Hepatocyte (in vitro differentiated cells): ENCODE measurements around the gene TRIM69. TPM values are rescaled to one million over a fixed set of nuclear protein-coding genes. Genes with fewer than 3 reads are reported as not detected.

Experiments
- DNase-seq: peaks from one replicate; pipeline ENCODE4 v3.0.0-alpha.2; 2016; ENCODE audit warnings: low spot score
- H2AFZ ChIP-seq: fragments of 200-600 bp; sonication (generic); 2 replicates; pipeline ENCODE4 v1.6.0; 2016; ENCODE audit warnings: antibody characterized with exemption, mild to moderate bottlenecking
- H3K27ac ChIP-seq: fragments of 200-600 bp; sonication (generic); 2 replicates; pipeline ENCODE4 v1.5.1; 2016; ENCODE audit warnings: mild to moderate bottlenecking
- H3K27me3 ChIP-seq: fragments of 200-600 bp; sonication (generic); 2 replicates; pipeline ENCODE4 v1.6.1; 2016
- H3K36me3 ChIP-seq: fragments of 200-600 bp; sonication (generic); replicated peaks from 2 replicates; pipeline ENCODE4 v1.5.1; 2016; ENCODE audit warnings: low read depth; ENCODE audit not compliant: insufficient read depth
- H3K4me1 ChIP-seq: fragments of 200-600 bp; sonication (generic); 2 replicates; pipeline ENCODE4 v1.5.1; 2016; ENCODE audit warnings: mild to moderate bottlenecking, moderate library complexity; ENCODE audit not compliant: insufficient read depth
- H3K4me2 ChIP-seq: fragments of 200-600 bp; sonication (generic); 2 replicates; pipeline ENCODE4 v1.6.0; 2016
- H3K4me3 ChIP-seq: fragments of 200-600 bp; sonication (generic); 2 replicates; pipeline ENCODE4 v1.5.1; 2016; ENCODE audit warnings: mild to moderate bottlenecking
- H3K79me2 ChIP-seq: fragments of 200-600 bp; sonication (generic); 2 replicates; pipeline ENCODE4 v1.6.0; 2017; ENCODE audit warnings: mild to moderate bottlenecking
- H3K9me2 ChIP-seq: fragments of 200-600 bp; sonication (generic); replicated peaks from 2 replicates; pipeline ENCODE4 v1.6.0; 2017; ENCODE audit warnings: mild to moderate bottlenecking; ENCODE audit not compliant: insufficient read depth
- H3K9me3 ChIP-seq: fragments of 200-600 bp; sonication (generic); 2 replicates; pipeline ENCODE4 v1.5.1; 2016; ENCODE audit warnings: low read depth, mild to moderate bottlenecking
- H4K20me1 ChIP-seq: fragments of 200-600 bp; sonication (generic); 2 replicates; pipeline ENCODE4 v1.6.0; 2016; ENCODE audit warnings: mild to moderate bottlenecking; ENCODE audit not compliant: insufficient read depth, poor library complexity, severe bottlenecking
- CTCF ChIP-seq: fragments of 200-600 bp; sonication (generic); IDR thresholded peaks from 2 replicates; pipeline ENCODE4 v1.5.1; 2016; ENCODE audit warnings: antibody characterized with exemption, mild to moderate bottlenecking; ENCODE audit not compliant: poor library complexity
- EZH2 ChIP-seq: fragments of 200-600 bp; sonication (generic); IDR thresholded peaks from 2 replicates; pipeline ENCODE4 v1.6.1; 2016; ENCODE audit warnings: antibody characterized with exemption, mild to moderate bottlenecking, borderline replicate concordance
- EZH2phosphoT487 ChIP-seq: fragments of 200-600 bp; sonication (generic); IDR thresholded peaks from one replicate; pipeline ENCODE4 v1.6.1; 2018; ENCODE audit warnings: antibody characterized with exemption, mild to moderate bottlenecking, low read depth, moderate library complexity; ENCODE audit not compliant: unreplicated experiment, severe bottlenecking
- WGBS: methylation state at CpG from one replicate; pipeline ENCODE4 v1.1.6; 2016; ENCODE audit warnings: low lambda C conversion rate; ENCODE audit errors: missing lambda C conversion rate; 5-methylcytosine and 5-hydroxymethylcytosine counted together
- polyA plus RNA-seq: library from polyadenylated mRNA; unstranded; fragments of >200 nt; fragmentation: Nextera tagmentation; extraction: Ambion mirVana; gene quantifications from 2 replicates; pipeline ENCODE4 v1.2.1, GENCODE V29; 2016
- total RNA-seq: library from RNA; depleted of rRNA; stranded (reverse); fragments of >200 nt; gene quantifications from 2 replicates; pipeline ENCODE4 v1.2.3, GENCODE V29; 2014

TRIM69 gene
- total and polyA plus RNA-seq, 2 experiments from 2014 or later = 6.5 to 11.0 TPM

- Histone ChIP-seq H3K27me3 (no peaks in the 10 kb centered on the region), H3K4me2 (no peak overlapping the region), H3K9me3 (no peaks in the 10 kb centered on the region), H4K20me1 (no peaks in the 10 kb centered on the region), H2AFZ (no peak overlapping the region), H3K4me3 (no peak overlapping the region), H3K27ac (no peak overlapping the region), H3K36me3 (no peaks in the 10 kb centered on the region), H3K9me2 (no peaks in the 10 kb centered on the region), H3K4me1 (peaks cover 3% of the 10 kb centered on the region), H3K79me2 (no peaks in the 10 kb centered on the region)
- DNase-seq = no peak
- TF ChIP-seq CTCF (no peak), EZH2phosphoT487 (no peak), EZH2 (no peak)
These were observed 65.5 kb downstream of the TRIM69 start for GRCh38 chr15:44801797-44802196.

GRCh38 chr15:44802336-44802735 is 66.0 kb downstream of the TRIM69 start:
- no peak for DNase-seq
- H3K4me1 ChIP-seq = peaks cover 3% of the 10 kb centered on the region
- no peak for TF ChIP-seq EZH2phosphoT487
- TF ChIP-seq CTCF = no peak
- TF ChIP-seq EZH2 = no peak
- no peaks in the 10 kb centered on the region for H3K9me3 ChIP-seq
- H3K79me2 ChIP-seq = no peaks in the 10 kb centered on the region
- 50% methylated on average over 1 of the region's 1 CpG for WGBS
- H3K4me3 ChIP-seq = no peak overlapping the region
- H3K9me2 ChIP-seq = no peaks in the 10 kb centered on the region
- no peak overlapping the region for H3K4me2 ChIP-seq
- H2AFZ ChIP-seq = no peak overlapping the region
- no peaks in the 10 kb centered on the region for H4K20me1 ChIP-seq
- H3K27ac ChIP-seq = no peak overlapping the region
- H3K36me3 ChIP-seq = no peaks in the 10 kb centered on the region
- no peaks in the 10 kb centered on the region for H3K27me3 ChIP-seq

GRCh38 chr15:44804298-44805046 is 68.1 kb downstream of the TRIM69 start:
- H4K20me1 ChIP-seq = no peaks in the 10 kb centered on the region
- H3K36me3 ChIP-seq = no peaks in the 10 kb centered on the region
- no peak overlapping the region for H3K27ac ChIP-seq
- DNase-seq = no peak
- H3K4me3 ChIP-seq = no peak overlapping the region
- H3K79me2 ChIP-seq = no peaks in the 10 kb centered on the region
- H3K4me1 ChIP-seq = no peaks in the 10 kb centered on the region
- H3K9me2 ChIP-seq = no peaks in the 10 kb centered on the region
- H2AFZ ChIP-seq = no peak overlapping the region
- no peaks in the 10 kb centered on the region for H3K27me3 ChIP-seq
- no peaks in the 10 kb centered on the region for H3K9me3 ChIP-seq
- WGBS = 79% methylated on average over 4 of the region's 4 CpGs
- TF ChIP-seq CTCF = no peak
- TF ChIP-seq EZH2 = no peak
- no peak for TF ChIP-seq EZH2phosphoT487
- H3K4me2 ChIP-seq = no peak overlapping the region
